ENCODE data around the gene PEX7.

Gene PEX7

DNA sequence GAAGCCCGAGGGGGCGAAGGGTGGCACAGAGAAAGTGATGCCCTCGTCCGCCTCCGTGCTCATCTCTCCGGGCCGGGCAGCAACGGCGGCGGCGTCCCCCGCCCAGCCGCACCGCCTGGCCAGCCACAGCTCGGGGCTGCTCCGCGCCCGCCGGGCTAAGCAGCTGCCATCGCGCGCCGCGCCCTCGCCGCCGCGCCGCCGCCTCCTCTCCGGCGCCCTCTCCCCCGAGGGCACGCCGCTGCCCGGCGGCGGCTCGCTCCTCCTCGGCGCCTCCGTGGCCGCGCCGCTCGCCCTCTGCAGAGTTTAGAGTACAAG lies 30.3 kb upstream of the PEX7 start:
- H3K36me3 ChIP-seq (ENCODE audit: control insufficient read depth, insufficient read depth, low read length): no peaks in the 10 kb centered on the region
- H3K27me3 ChIP-seq (replicated peaks; ENCODE audit: control insufficient read depth, insufficient read depth, low read length): no peaks in the 10 kb centered on the region
- no peak for DNase-seq (ENCODE audit: extremely low read depth, insufficient read length)
- TF ChIP-seq, protein P1, sequence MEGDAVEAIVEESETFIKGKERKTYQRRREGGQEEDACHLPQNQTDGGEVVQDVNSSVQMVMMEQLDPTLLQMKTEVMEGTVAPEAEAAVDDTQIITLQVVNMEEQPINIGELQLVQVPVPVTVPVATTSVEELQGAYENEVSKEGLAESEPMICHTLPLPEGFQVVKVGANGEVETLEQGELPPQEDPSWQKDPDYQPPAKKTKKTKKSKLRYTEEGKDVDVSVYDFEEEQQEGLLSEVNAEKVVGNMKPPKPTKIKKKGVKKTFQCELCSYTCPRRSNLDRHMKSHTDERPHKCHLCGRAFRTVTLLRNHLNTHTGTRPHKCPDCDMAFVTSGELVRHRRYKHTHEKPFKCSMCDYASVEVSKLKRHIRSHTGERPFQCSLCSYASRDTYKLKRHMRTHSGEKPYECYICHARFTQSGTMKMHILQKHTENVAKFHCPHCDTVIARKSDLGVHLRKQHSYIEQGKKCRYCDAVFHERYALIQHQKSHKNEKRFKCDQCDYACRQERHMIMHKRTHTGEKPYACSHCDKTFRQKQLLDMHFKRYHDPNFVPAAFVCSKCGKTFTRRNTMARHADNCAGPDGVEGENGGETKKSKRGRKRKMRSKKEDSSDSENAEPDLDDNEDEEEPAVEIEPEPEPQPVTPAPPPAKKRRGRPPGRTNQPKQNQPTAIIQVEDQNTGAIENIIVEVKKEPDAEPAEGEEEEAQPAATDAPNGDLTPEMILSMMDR (IDR thresholded peaks at IDR 0.05; ENCODE audit: insufficient read depth, low read length, poor library complexity, severe bottlenecking): no peak
- peak overlapping the region; percentile 92 for H3K4me3 ChIP-seq (replicated peaks; ENCODE audit: low read depth, low read length)

DNA sequence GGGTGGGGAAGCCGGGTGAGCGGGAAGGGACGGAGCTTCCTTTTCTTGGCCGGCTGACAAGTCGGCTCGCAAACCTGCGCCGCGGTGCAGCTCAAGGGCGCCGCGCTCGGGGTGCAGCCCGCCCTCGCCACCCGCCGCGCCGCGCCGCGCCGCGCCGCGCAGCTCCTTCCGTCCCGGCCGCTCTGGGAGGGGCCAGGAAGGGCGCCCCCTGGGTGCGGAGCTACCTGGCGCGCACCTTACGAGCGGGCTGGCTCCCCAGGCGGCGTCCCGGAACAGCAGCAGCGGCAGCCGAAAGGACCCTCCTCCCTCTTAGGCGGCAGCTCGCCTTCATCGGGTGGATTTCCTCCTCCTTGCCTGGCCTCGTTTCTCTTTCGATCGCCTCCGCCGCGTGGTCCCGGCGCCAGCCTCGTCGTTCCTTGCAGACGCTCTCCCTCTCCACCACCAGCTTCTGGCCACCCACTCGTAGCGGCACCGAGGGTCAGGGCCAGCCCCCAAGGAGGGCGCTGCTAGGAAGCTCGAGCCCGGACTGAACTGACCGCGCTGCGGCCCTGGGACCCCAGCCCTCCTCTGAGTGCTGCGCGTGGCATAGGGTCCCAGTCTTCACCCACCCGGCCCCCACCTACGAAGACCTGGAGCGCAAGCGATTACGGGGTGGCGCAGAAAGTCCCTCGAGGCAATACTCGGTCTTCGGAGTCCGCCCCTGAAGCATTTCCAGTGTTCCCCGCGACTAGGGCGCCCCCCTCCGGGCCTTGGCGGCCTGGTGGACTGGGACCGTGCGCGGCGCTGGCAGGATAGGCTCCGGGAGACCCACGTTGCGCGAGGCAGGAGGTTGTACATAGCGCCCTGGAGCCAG lies 29.8 kb upstream of the PEX7 start, which contains the start of gene MAP3K5:
TSS of gene MAP3K5 (minus strand) at position 68 of the 853 bp plus-strand sequence. CDS start 320 bp downstream, outside the sequence.
- peak; percentile 94 for DNase-seq (ENCODE audit: extremely low read depth, insufficient read length)
- Histone ChIP-seq H3K27me3 (replicated peaks; ENCODE audit: control insufficient read depth, insufficient read depth, low read length) (no peaks in the 10 kb centered on the region), H3K4me3 (replicated peaks; ENCODE audit: low read depth, low read length) (peak within 1 kb of the TSS; percentile 92)

DNA sequence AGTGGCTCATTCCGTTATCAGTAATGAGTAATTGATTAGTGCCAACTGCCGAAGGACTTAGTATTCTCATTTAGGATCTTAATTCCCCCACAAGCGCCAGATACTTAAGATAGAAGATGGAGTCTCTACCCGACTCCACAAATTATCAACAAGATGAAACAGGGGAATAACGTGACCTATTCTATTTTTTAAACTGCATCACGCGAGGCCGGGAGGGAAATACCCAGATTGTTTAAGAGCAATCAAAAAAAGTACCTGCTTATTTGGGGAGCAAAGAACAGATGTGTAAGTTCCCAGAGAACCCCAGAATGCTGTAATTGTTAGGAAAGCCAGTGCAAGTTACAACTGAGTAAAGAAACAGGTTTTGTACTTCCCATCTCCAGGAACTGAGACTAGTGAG lies 29.0 kb upstream of the PEX7 start:
- DNase-seq (ENCODE audit: extremely low read depth, insufficient read length): no peak
- Histone ChIP-seq H3K27me3 (replicated peaks; ENCODE audit: control insufficient read depth, insufficient read depth, low read length) (no peaks in the 10 kb centered on the region), H3K36me3 (ENCODE audit: control insufficient read depth, insufficient read depth, low read length) (no peaks in the 10 kb centered on the region), H3K4me3 (replicated peaks; ENCODE audit: low read depth, low read length) (peak overlapping the region; percentile 92)
- TF ChIP-seq, protein P1 (IDR thresholded peaks at IDR 0.05; ENCODE audit: insufficient read depth, low read length, poor library complexity, severe bottlenecking): no peak

More for the DNA sequence above, 29.8 kb upstream of the PEX7 start, which contains the start of gene MAP3K5:
- H3K36me3 ChIP-seq (ENCODE audit: control insufficient read depth, insufficient read depth, low read length): no peaks in the 10 kb centered on the region
- TF ChIP-seq, protein P1 (IDR thresholded peaks at IDR 0.05; ENCODE audit: insufficient read depth, low read length, poor library complexity, severe bottlenecking): peak; percentile 98

DNA sequence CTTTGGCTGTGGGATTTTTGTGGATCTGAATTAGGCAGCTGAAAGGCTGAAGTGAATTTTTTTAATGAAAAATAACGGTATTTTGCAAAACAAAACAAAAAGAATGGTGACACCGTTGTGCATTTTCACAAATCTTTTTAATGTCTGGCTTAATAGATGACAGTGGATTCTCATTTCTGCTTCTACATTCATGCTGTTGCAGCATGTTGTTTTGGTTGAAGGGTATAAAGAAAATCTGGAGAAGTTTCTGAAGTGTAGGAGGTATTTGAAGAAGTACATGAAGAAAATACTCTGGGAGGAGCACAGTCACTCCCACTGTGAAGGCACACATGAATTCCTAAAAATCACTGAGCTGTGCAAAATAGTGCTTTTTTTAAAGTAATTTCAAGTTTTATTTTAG lies 27.0 kb upstream of the PEX7 start:
- no peak for DNase-seq (ENCODE audit: extremely low read depth, insufficient read length)
- TF ChIP-seq, protein P1 (IDR thresholded peaks at IDR 0.05; ENCODE audit: insufficient read depth, low read length, poor library complexity, severe bottlenecking): no peak
- Histone ChIP-seq H3K4me3 (replicated peaks; ENCODE audit: low read depth, low read length) (no peak overlapping the region), H3K27me3 (replicated peaks; ENCODE audit: control insufficient read depth, insufficient read depth, low read length) (no peaks in the 10 kb centered on the region), H3K36me3 (ENCODE audit: control insufficient read depth, insufficient read depth, low read length) (no peaks in the 10 kb centered on the region)

DNA sequence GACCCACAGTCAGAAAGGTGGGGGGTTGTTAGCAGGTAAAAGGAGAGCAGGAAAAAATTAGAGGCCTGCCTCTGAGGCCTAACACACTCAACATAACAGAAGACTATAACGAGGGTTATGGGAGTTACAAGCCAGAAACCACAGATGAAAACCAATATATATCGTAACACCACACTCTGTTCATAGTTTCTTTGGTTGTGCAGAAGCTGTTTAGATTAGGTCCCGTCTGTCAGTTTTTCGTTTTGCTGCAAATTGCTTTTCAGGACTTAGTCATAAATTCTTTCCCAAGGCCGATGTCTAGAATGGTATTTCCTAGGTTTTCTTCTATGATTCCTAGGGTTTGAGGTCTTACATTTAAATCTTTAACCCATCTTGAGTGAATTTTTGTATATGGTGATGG lies 26.4 kb upstream of the PEX7 start:
- no peaks in the 10 kb centered on the region for H3K36me3 ChIP-seq (ENCODE audit: control insufficient read depth, insufficient read depth, low read length)
- no peak for DNase-seq (ENCODE audit: extremely low read depth, insufficient read length)
- TF ChIP-seq, protein P1 (IDR thresholded peaks at IDR 0.05; ENCODE audit: insufficient read depth, low read length, poor library complexity, severe bottlenecking): no peak
- no peak overlapping the region for H3K4me3 ChIP-seq (replicated peaks; ENCODE audit: low read depth, low read length)
- no peaks in the 10 kb centered on the region for H3K27me3 ChIP-seq (replicated peaks; ENCODE audit: control insufficient read depth, insufficient read depth, low read length)

Measured in GM06990 (cell line).